B cell (primary cell): Measurements from ENCODE around the gene FAM114A1. TPM values are rescaled to one million over a fixed set of nuclear protein-coding genes. Genes with fewer than 3 reads are reported as not detected.

Experiments used
- ATAC-seq: fragments of 200-7000 bp; cut with Tn5 transposase; one replicate; pipeline ENCODE4 v1.10.0; 2021; ENCODE audit warnings: low read depth, mild to moderate bottlenecking, moderate number of reproducible peaks, moderate library complexity
- CTCF ChIA-PET: fragments of 350-600 bp; sonication (Branson Sonifier 250); formaldehyde crosslinking; loops from one replicate; lab custom pipeline; 2021; ENCODE audit warnings: antibody characterized with exemption, inconsistent platforms; lab: Charles Lee
- POLR2A ChIA-PET: fragments of 350-600 bp; sonication (Branson Sonifier 250); formaldehyde crosslinking; loops from one replicate; lab custom pipeline; 2021; ENCODE audit warnings: antibody characterized with exemption; lab: Charles Lee
- DNase-seq: peaks from one replicate; pipeline ENCODE4 v3.0.0; 2013
- H2AFZ ChIP-seq: 2 replicates; pipeline ENCODE4 v1.6.1; 2012; ENCODE audit warnings: mild to moderate bottlenecking, low read depth, low read length; ENCODE audit not compliant: insufficient read depth, poor library complexity, severe bottlenecking
- H3K27ac ChIP-seq, 2 donors: 1 replicate in 1 of 2; 2 replicates in 1 of 2; pipeline ENCODE4 v1.5.1; 2012 to 2013; ENCODE audit warnings: low read length in 2 of 2, mild to moderate bottlenecking in 2 of 2, moderate library complexity in 1 of 2
- H3K27me3 ChIP-seq, 4 experiments: fragments of 200-600 bp in 1 of 4; sonication (generic) in 1 of 4; replicated peaks in 1 of 4; 1 replicate in 2 of 4; 2 replicates in 2 of 4; pipeline versions ENCODE4 v1.6.1 to v1.7.0; 2013 to 2016; ENCODE audit warnings: low read length in 3 of 4, mild to moderate bottlenecking in 2 of 4, mixed read lengths in 1 of 4, moderate library complexity in 1 of 4; ENCODE audit not compliant: insufficient read depth in 4 of 4, control insufficient read depth in 3 of 4; ENCODE audit errors: control extremely low read depth in 1 of 4
- H3K36me3 ChIP-seq, 2 experiments: replicated peaks in 1 of 2; 1 replicate in 1 of 2; 2 replicates in 1 of 2; pipeline versions ENCODE4 v1.6.1 to v1.7.1; 2013; ENCODE audit warnings: low read length in 1 of 2; ENCODE audit not compliant: insufficient read depth in 2 of 2, control insufficient read depth in 1 of 2; ENCODE audit errors: control extremely low read depth in 1 of 2, extremely low read depth in 1 of 2
- H3K4me1 ChIP-seq, 2 donors: fragments of 200-600 bp in 1 of 2; sonication (generic) in 1 of 2; 1 replicate in 1 of 2; 2 replicates in 1 of 2; pipeline versions ENCODE4 v1.5.1 to v1.6.1; 2013 to 2017; ENCODE audit warnings: low read length in 2 of 2; ENCODE audit not compliant: control insufficient read depth in 2 of 2, insufficient read depth in 2 of 2
- H3K4me2 ChIP-seq: replicated peaks from 2 replicates; pipeline ENCODE3; 2012; ENCODE audit warnings: mild to moderate bottlenecking, low read depth, low read length; ENCODE audit not compliant: poor library complexity, severe bottlenecking
- H3K4me3 ChIP-seq, 5 experiments: fragments of 200-600 bp in 1 of 5; sonication (generic) in 1 of 5; 1 replicate in 3 of 5; 2 replicates in 2 of 5; pipeline versions ENCODE4 v1.5.1 to v1.7.0; 2011 to 2016; ENCODE audit warnings: low read length in 4 of 5, mild to moderate bottlenecking in 4 of 5, low read depth in 2 of 5, control low read depth in 1 of 5, moderate library complexity in 1 of 5; ENCODE audit not compliant: insufficient read depth in 1 of 5; ENCODE audit errors: control extremely low read depth in 1 of 5, extremely low read depth in 1 of 5
- H3K79me2 ChIP-seq: fragments of 200-600 bp; sonication (generic); one replicate; pipeline ENCODE4 v1.6.0; 2016; ENCODE audit warnings: low read length; ENCODE audit not compliant: control insufficient read depth, insufficient read depth
- H3K9ac ChIP-seq: fragments of 200-600 bp; sonication (generic); 2 replicates; pipeline ENCODE4 v1.6.1; 2017; ENCODE audit warnings: mild to moderate bottlenecking, low read length, moderate library complexity
- H3K9me3 ChIP-seq, 3 donors: one replicate each; pipeline versions ENCODE4 v1.6.1 to v1.7.1; 2013; ENCODE audit warnings: low read length in 2 of 3; ENCODE audit not compliant: control insufficient read depth in 2 of 3, insufficient read depth in 1 of 3; ENCODE audit errors: control extremely low read depth in 1 of 3
- H4K20me1 ChIP-seq: 2 replicates; pipeline ENCODE4 v1.6.0; 2012; ENCODE audit warnings: mild to moderate bottlenecking, low read length; ENCODE audit not compliant: insufficient read depth, control insufficient read depth, poor library complexity, severe bottlenecking
- H3K27ac Mint-ChIP-seq: one replicate; pipeline ENCODE4 v1.8.0; 2021; ENCODE audit warnings: mixed read lengths
- H3K27me3 Mint-ChIP-seq: one replicate; pipeline ENCODE4 v1.8.0; 2021; ENCODE audit warnings: mixed read lengths
- H3K4me1 Mint-ChIP-seq: one replicate; pipeline ENCODE4 v1.8.0; 2021; ENCODE audit warnings: mixed read lengths
- H3K4me3 Mint-ChIP-seq: one replicate; pipeline ENCODE4 v1.8.0; 2021; ENCODE audit warnings: mixed read lengths
- H3K9me3 Mint-ChIP-seq: one replicate; pipeline ENCODE4 v1.8.0; 2022; ENCODE audit warnings: mixed read lengths; ENCODE audit not compliant: insufficient read depth
- CTCF ChIP-seq: fragments of 200-600 bp; IDR thresholded peaks from one replicate; pipeline ENCODE4 v1.8.0; 2022; ENCODE audit warnings: antibody characterized with exemption, mild to moderate bottlenecking
- EZH2 ChIP-seq: IDR thresholded peaks from 2 replicates; pipeline ENCODE4 v1.6.1; 2012; ENCODE audit warnings: borderline replicate concordance, low read depth, mild to moderate bottlenecking, moderate library complexity, low read length; ENCODE audit not compliant: insufficient read depth, poor library complexity, severe bottlenecking
- WGBS: methylation state at CpG from one replicate; pipeline ENCODE4 v1.1.5; 2013; ENCODE audit warnings: missing lambda C conversion rate; ENCODE audit not compliant: insufficient coverage; 5-methylcytosine and 5-hydroxymethylcytosine counted together
- intact Hi-C: fragments of 100-400 bp; cut with micrococcal nuclease; formaldehyde crosslinking; loops from one replicate; pipeline ENCODE4 v1.10.0; 2022
- polyA plus RNA-seq: library from polyadenylated mRNA; depleted of rRNA; stranded (reverse); fragments of >200 nt; gene quantifications from 2 replicates; pipeline ENCODE4 v1.2.3, GENCODE V29; 2012
- total RNA-seq, 2 donors: library from RNA; stranded (reverse); fragments of 120-200 nt in 1 of 2; gene quantifications; 1 replicate in 1 of 2; 2 replicates in 1 of 2; pipeline versions ENCODE4 v1.2.3 to v1.2.4, GENCODE V29; 2013 to 2022

Gene FAM114A1
- total and polyA plus RNA-seq, 2 donors (not counting 1 experiment from before 2014, with no cell fraction given) = 0.30 to 2.9 TPM

DNA sequence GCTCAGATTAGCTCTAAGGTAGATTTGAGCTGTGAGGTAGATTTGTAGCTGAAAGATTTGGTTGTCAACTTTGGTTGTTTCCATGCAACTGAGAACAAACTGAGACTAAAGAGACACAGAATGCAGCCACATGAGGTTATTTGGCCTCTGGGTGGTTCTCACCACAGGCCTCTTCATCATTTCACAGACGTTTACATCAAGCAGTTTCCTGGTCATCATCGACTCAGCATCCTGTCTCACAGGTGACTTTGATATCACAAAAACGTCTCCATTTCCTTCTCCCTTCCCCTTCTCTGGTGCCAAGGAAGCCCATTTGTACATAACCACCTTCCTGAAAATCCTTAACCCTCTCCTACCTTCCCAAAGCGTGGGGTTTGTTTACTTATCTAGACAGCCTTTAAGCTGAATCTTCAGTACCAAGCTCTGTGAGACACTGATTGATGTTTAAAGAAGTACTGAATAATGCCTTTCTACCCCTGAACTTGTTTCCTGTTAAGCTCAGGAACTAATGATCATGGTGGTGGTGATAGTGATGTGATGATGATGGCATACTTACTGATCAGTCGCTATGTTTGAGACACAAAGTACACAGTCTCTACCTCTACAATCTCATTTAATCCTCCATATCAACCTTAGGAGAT lies 81.9 kb downstream of the FAM114A1 start:
- TF ChIP-seq CTCF (no peak), EZH2 (no peak)
- H2AFZ ChIP-seq = no peak overlapping the region
- H4K20me1 ChIP-seq = no peaks in the 10 kb centered on the region
- no peaks in the 10 kb centered on the region for H3K27me3 ChIP-seq
- H3K4me2 ChIP-seq = no peak overlapping the region
- no peak overlapping the region for H3K27ac ChIP-seq
- no peak for ATAC-seq
- H3K9me3 ChIP-seq = no peaks in the 10 kb centered on the region
- Mint-ChIP-seq H3K9me3 (no peaks in the 10 kb centered on the region), H3K4me3 (no peak overlapping the region), H3K4me1 (peaks cover 9% of the 10 kb centered on the region), H3K27ac (no peak overlapping the region), H3K27me3 (no peaks in the 10 kb centered on the region)
- POLR2A ChIA-PET = no interaction called here
- peaks cover 2 to 5% of the 10 kb centered on the region in 2 donors for H3K4me1 ChIP-seq
- 11% methylated on average over 3 of the region's 5 CpGs for WGBS
- H3K36me3 ChIP-seq = no peaks in the 10 kb centered on the region
- DNase-seq = peak; percentile 7
- CTCF ChIA-PET = interaction anchor here (0.8 to 1.4 kb wide), 4 partner anchors 27 to 186 kb away, joined by 3 read pairs; no protein-coding TSS in a partner anchor
- intact Hi-C loops = no loop called here
- H3K79me2 ChIP-seq = no peaks in the 10 kb centered on the region
- no peak overlapping the region for H3K9ac ChIP-seq
- H3K4me3 ChIP-seq = no peak overlapping the region

DNA sequence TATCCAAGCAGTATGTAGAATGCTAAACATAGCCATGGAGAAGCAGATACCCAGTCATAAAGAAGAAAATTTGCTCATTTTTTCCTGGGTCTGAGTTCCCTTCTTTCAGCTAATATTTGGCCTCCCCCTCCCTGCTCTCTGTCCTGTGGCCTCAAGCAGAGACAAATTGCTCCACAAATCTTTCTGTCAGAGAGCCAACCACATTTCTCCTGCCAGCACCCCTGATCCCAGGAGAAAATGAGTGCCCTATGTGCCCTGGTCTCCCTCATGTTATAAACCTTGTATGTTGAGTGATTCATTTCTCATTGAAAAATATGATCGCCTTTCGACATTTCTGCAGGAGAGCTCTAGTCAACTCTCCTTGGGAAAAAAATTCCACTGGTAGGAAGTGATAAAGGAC lies 82.6 kb downstream of the FAM114A1 start:
- no peaks in the 10 kb centered on the region for H3K27me3 Mint-ChIP-seq
- H3K4me3 Mint-ChIP-seq = no peak overlapping the region
- H3K4me1 Mint-ChIP-seq = peaks cover 9% of the 10 kb centered on the region
- intact Hi-C loops = no loop called here
- no peak overlapping the region for H2AFZ ChIP-seq
- H3K79me2 ChIP-seq = no peaks in the 10 kb centered on the region
- DNase-seq = no peak
- no peak overlapping the region for H3K27ac ChIP-seq
- no peak overlapping the region for H3K9ac ChIP-seq
- no peaks in the 10 kb centered on the region for H4K20me1 ChIP-seq
- H3K4me1 ChIP-seq = peaks cover 2 to 5% of the 10 kb centered on the region in 2 donors
- H3K9me3 Mint-ChIP-seq = no peaks in the 10 kb centered on the region
- ChIA-PET POLR2A (no interaction called here), CTCF (interaction anchor here (0.8 to 1.4 kb wide), 3 partner anchors 27 to 185 kb away, joined by 3 read pairs; no protein-coding TSS in a partner anchor)
- no peak overlapping the region for H3K27ac Mint-ChIP-seq
- whole genome bisulfite sequencing = 90% methylated on average over 2 of the region's 2 CpGs
- no peak for ATAC-seq
- H3K36me3 ChIP-seq = no peaks in the 10 kb centered on the region
- H3K9me3 ChIP-seq = no peaks in the 10 kb centered on the region
- TF ChIP-seq EZH2 (no peak), CTCF (no peak)
- no peak overlapping the region for H3K4me2 ChIP-seq
- H3K27me3 ChIP-seq = no peaks in the 10 kb centered on the region
- no peak overlapping the region for H3K4me3 ChIP-seq
